LNCAP (cell line): Measurements from ENCODE around the gene PODNL1.

Experiments
- CTCF ChIP-seq: fragments of 450-650 bp; IDR thresholded peaks from 2 replicates; pipeline ENCODE4 v1.5.1; 2017; ENCODE audit warnings: mild to moderate bottlenecking

Gene PODNL1

DNA sequence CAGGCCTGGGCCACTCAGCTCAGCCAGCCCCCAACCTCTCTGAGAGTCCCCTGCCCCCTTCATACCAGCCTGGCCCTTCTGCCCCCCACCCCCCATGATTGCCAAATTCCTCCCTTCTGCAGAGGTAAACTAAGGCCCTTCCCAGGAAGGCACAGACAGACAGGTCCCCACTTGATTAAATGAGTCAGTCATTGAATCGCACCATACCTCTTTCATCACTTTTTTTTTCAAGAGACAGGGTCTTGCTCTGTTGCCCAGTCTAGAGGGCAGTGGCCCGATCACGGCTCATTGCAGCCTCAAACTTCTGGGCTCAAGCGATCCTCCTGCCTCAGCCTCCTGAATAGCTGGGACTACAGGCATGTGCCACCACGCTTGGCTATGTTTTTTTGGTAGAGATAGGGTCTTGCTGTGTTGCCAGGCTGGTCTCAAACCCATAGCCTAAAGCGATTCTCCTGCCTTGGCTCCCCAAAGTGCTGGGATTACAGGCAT lies 6.0 kb downstream of the PODNL1 start:
- no peak for TF ChIP-seq CTCF

GRCh38 chr19:13931391-13932148 lies 6.6 kb downstream of the PODNL1 start:
- no peak for TF ChIP-seq CTCF

GRCh38 chr19:13930402-13930801 lies 7.8 kb downstream of the PODNL1 start:
- TF ChIP-seq CTCF, result no peak

GRCh38 chr19:13929956-13930355 lies 8.3 kb downstream of the PODNL1 start:
- TF ChIP-seq CTCF, result no peak

- no peak for TF ChIP-seq CTCF
Measured at GRCh38 chr19:13929340-13929739, 8.9 kb downstream of the PODNL1 start.

- TF ChIP-seq CTCF, result no peak
Measured at GRCh38 chr19:13926715-13927114, 11.5 kb downstream of the PODNL1 start.

GRCh38 chr19:13926010-13926409 lies 12.2 kb downstream of the PODNL1 start:
- no peak for TF ChIP-seq CTCF
